ENCODE results near the gene LCA5L.

LCA5L gene

DNA sequence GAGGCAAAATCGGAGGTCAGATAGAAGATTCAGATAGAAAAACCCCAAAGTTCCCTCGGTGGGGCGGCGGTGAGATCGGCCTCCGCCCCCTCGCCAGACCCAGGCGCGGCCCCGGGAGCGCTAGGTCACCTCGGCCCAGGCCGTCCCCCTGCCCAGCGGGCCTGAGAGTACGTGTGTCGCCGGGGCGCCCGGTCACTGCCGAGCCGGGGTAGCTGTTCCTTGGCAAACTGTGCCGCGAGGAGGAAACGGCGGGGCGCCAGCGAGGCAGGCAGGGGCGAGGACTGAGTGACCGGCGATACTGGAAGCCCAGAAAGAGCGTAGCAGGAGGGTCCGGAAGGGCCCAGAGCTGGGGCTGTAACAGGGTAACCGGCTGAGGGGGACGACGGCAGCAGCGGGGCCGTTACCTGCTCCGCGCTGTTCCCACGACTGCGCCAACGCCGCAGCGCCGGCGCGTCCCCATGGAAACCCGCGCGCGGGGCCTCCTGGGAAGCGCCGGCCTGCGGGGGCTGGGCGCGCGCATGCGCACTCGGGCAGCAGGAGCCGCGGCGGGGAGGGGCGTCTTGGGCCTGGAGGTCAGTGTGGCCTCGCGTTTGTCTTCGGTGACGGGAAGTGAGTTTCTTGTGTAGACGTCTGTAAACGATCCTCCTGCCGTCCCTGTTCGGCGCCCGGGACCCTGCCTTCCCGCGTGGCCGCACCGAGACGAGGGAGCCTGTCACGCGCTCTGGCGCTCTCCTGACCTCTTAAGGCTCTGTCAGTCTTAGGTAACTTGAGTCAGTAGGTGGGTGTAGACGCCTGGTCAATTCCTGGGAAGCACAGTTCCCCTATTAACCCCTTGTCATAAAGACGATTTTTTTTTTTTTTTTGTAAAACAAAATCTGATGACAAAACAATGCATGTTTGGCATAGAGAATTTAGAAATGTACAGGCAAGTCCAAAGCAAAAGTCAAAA lies at the start of gene LCA5L:
LCA5L (minus strand) TSS at position 458 of the 949 bp plus-strand sequence. CDS start 17,285 bp downstream, outside the sequence.
- peak; percentile 90 for DNase-seq (ENCODE audit: low spot score)

DNA sequence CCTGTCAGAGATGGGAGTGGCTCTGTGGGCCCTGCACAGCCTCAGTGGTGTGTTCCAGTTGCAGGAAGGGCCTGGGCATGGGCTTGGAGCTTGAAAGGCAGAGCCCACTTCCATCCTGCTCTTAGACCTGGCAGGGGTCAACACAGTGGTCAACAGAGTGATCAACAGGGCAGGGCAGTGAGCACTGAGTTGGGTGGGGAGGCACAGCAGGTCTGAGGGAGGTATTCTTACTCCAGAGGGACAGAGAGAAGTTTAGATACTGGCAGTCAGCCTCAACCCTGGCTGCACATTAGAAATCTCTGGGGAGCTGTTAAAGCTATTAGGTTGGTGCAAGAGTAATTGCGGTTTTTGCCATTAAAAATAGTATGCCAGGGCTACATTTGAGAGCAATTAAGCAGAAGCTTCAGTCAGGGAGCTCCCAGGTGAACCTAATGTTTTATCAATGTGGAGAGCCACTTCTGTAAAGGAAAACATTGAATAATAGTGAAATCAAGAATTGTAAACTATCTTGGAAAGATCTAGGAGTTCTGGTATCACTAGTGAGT lies 43.9 kb upstream of the LCA5L start:
- DNase-seq (ENCODE audit: low spot score), result no peak

DNA sequence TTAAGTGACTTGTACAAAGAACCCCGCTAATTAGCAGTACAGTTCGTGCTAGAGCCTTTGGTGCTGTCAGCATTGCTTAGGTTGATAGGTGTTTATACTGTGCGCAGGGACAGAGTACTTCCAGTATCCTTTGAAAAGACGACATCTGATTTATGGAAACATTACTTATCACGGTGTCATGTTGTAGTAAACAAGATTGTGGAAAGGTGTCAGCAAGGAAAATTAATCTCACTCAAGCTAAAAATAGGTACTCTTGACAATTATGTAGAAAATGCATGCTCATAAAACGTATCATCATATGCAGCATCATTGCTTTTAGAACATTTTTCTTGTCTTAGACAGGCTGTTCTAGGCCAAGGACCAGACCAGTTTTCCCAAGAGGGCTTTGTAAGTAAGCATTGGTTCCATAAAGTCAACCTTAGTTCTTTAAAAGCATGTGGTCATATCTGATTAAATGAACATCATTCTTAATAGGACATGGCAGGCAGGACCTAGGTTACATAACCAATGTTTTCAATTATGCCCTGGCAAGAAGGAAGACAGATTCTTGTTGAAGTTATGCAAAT lies 39.2 kb upstream of the LCA5L start:
- no peak for DNase-seq (ENCODE audit: low spot score)

DNA sequence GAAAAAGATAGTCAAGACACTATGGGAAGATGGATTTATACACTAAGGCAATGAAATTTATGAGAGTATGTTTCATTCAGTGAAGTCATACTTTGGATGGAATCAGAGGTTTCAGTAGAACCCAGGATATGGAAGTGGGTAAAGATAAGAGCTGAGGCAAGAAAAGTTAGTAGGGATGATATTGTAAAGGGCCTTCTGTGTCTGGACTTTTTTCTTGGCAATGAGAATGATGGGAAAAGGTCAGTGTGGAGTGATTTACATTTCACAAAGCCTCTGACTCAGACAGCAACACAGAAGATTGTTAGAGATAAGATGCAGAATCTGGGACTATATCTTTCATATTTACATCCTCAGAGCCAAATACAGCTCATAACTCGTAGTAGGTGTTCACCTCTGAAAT lies 38.3 kb upstream of the LCA5L start:
- peak; percentile 2 for DNase-seq (ENCODE audit: low spot score)

DNA sequence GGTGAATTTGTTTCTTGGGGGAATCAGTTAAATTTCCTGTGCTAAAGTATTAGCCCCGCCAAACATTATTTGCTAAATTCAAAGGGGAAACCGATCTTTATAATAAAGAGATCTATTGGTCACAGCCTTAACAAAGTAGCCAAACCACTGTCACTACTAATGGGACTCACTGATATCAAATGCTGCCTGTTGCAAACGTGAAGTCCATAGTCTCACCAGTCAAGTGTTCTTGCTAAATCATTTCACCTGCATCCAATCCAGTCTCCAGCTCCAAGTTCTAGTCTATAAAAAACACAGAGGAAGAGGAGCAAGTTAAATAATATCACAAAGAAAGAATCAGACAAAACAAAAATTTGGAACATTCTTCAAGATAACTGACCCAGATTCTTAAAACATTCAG lies 36.3 kb upstream of the LCA5L start:
- DNase-seq (ENCODE audit: low spot score), result no peak

DNA sequence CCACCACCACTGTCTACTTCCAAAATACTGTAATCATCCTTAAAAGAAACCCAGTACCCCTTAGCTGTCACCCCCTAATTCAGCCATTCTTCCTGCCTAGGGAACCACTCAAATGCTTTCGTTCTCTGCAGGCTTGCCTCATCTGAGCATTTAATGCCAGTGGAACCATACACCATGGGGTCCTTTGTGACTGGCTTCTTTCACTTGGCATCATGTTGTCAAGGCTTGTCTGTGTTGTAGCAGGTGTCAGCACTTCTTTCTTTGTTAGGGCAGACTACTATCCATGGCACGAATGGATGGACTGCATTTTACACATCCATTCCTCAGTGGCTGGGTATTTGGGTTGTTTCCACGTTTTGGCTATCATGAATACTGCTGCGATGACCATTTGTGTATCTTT lies 34.7 kb upstream of the LCA5L start:
- no peak for DNase-seq (ENCODE audit: low spot score)

DNA sequence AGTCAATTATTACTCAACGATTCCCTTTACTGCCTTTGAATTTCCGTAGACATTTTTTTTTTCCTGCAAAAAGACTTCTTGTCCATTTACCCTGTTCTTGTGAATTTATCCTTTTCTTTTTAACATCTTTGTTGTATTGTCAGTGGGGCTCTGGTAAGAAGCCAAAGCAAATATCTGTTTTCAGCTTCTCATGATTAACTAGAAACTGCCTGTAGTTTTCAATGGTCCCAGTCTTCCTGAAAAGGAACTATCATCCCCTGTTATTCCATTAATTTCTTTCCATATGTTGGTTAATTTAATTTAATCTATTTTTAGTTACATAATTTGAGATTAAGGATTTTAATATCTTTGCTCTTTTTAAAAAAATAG lies 34.2 kb upstream of the LCA5L start:
- DNase-seq (ENCODE audit: low spot score), result no peak

- no peak for DNase-seq (ENCODE audit: low spot score)
Observed at GRCh38 chr21:39479164-39479813, 33.7 kb upstream of the LCA5L start.

- DNase-seq (ENCODE audit: low spot score), result no peak
Observed at GRCh38 chr21:39474611-39475010, 29.0 kb upstream of the LCA5L start.

GRCh38 chr21:39472786-39473185 lies 27.2 kb upstream of the LCA5L start:
- no peak for DNase-seq (ENCODE audit: low spot score)

GRCh38 chr21:39471598-39471997 lies 26.0 kb upstream of the LCA5L start:
- DNase-seq (ENCODE audit: low spot score), result no peak

DNA sequence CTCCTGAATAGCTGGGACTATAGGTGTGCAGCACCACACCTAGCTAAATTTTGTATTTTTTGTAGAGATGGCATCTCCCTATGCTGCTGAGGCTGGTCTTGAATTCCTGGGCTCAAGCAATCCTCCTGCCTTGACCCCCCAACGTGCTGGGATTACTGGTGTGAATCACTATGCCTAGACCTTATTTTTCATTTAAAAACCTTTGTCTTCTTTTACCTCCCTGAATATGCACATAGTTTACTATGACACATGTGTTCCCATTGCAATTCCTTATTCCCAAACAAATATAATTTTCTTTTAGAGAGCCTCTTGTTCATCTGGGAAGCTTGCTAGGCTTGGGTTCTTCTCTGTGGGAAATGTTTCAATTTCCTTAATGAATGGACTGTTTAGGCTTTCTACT lies 23.0 kb upstream of the LCA5L start:
- DNase-seq (ENCODE audit: low spot score), result no peak

DNA sequence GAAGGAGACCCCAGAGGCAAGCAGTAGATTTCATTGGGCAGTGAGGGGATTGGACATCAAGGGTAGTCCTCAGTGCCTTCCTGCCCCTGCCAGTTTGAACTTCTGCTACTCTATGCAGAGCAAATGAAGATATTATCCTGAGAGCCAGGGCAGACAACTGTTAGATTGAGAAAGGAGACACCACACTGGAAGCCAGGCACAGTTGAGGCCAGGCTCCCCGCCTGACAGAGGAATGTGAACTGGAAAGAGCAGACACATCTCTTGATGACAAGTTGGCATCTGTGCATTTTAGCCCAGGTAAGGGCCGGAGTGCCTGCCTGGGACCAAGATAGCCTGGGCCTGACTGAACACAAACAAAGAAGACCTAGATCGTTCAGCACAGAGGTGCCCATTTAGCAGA lies 22.2 kb upstream of the LCA5L start:
- no peak for DNase-seq (ENCODE audit: low spot score)

DNA sequence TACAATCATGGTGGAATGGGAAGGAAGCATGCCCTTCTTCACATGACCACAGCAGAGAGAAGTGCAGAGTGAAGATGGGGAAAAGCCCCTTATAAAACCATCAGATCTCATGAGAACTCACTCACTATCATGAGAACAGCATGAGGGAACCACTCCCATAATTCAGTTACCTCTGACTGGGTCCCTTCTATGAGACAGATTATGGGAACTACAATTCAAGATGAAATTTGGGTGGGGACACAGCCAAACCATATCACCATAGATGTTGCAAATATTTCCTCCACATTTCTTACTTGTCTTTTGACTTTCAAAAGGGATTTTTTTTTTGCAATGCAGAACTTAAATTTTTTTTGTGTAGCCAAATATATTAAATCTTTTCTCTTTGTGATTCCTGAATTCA lies 21.0 kb upstream of the LCA5L start:
- no peak for DNase-seq (ENCODE audit: low spot score)

GRCh38 chr21:39463308-39463707 lies 17.7 kb upstream of the LCA5L start:
- DNase-seq (ENCODE audit: low spot score), result no peak

DNA sequence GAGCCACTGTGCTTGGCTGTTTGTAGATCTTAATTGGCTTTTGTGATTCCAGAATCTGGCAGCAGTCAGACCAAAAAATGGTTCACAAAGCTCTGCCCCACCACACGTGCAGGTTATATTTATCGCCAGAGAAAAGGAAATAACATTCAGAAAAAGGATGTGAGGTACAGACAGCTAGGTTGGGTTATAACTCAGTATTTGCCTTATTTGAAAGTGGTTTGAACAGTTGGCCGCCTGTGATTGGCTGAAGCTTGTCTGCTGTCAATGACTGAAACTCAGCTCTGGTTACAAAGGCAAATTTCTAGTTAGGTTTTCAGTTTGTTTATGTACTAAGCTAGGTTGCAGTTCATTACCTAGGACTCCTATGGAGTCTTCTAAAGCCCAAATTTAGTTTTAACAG lies 15.8 kb upstream of the LCA5L start:
- no peak for DNase-seq (ENCODE audit: low spot score)

DNA sequence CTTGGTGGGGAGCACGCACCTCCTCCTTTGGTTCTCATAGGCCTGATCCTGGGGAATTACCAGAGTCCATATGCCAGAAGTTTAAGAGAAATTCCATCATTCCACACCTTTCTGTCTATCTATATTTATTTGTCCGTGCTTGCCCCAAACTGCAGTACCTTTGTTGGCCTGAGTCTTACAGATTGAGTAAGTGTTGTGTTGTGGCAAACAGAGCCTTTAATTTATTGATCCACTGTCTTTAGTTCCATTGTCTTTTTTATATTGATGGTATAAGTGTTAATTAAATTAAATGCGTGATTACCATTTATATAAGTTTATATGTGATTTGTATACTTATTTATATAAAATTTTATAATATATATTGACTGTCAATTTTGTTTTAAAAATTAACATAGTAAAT lies 11.1 kb upstream of the LCA5L start:
- no peak for DNase-seq (ENCODE audit: low spot score)

- no peak for DNase-seq (ENCODE audit: low spot score)
Observed at GRCh38 chr21:39454949-39455668, 9.5 kb upstream of the LCA5L start.

DNA sequence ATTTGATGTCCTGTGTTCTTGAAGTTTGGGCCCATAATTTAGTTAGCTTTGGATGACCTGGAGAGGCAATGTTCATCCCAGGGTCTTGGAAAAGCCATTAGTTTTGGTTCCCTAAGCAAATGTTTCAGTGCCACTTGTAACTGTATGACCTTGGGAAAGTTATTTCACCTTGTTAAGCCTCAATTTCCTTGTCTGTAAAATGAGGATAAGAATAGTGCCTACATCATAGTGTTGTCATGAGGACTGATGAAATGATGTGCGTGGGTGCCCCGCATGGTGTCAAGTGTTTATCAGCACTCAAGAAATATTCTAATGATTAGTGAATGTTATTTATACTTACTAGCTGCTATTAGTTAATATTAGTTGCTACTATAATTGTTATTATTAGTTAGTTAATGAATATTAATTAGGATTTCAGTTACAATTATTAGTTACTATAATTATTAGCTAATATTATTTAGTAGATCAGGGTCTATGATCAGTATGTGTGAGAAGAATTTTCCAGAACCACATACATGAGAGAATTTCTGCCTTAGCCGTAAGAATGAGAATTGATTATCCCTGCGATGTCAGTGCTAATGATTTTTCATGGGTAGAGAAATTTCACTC lies 8.1 kb upstream of the LCA5L start:
- no peak for DNase-seq (ENCODE audit: low spot score)

DNA sequence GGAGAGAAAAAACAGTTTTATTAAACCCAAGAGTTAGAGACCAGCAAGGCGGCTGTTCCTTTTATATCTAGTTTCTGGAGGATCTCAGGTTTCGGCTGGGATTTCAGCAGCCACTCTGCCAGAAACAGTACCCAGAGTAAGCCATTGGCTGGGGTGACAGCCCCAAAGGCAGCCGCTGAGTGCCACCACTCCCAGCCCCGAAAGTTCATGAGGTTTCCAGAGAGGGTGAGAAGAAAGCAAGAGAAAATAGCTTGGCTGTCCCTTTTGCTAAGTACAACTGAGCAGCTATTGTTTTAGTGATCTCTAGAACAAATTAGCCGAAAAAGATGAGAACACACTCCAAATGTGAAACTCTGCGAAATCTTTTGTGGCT lies 7.4 kb upstream of the LCA5L start:
- no peak for DNase-seq (ENCODE audit: low spot score)

GRCh38 chr21:39452207-39452969 lies 6.8 kb upstream of the LCA5L start:
- no peak for DNase-seq (ENCODE audit: low spot score)
